ENCODE data around the gene CNTN3.

DNA sequence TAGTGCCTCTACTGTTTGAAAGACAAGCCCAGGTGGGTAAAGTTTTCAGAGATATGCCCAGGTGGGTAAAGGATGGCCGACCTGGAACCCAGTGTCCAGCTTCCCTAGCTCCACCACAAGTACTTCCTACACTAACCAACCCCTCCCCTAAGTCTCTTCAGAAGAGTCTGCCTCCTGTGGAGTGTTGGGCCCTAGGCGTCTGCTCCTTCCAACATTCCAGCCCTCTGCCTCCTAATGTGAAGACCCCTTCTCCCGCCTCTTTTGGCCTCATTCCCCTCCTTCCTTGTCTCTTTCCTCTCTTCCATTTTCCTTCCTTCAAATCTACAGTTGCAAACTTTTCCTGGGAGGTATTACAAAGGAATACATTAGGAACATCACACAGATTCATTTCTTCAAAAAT is 38.6 kb downstream of the CNTN3 start:
- no peak for TF ChIP-seq POLR2A (IDR thresholded peaks at IDR 0.05)
- TF ChIP-seq, protein P1, sequence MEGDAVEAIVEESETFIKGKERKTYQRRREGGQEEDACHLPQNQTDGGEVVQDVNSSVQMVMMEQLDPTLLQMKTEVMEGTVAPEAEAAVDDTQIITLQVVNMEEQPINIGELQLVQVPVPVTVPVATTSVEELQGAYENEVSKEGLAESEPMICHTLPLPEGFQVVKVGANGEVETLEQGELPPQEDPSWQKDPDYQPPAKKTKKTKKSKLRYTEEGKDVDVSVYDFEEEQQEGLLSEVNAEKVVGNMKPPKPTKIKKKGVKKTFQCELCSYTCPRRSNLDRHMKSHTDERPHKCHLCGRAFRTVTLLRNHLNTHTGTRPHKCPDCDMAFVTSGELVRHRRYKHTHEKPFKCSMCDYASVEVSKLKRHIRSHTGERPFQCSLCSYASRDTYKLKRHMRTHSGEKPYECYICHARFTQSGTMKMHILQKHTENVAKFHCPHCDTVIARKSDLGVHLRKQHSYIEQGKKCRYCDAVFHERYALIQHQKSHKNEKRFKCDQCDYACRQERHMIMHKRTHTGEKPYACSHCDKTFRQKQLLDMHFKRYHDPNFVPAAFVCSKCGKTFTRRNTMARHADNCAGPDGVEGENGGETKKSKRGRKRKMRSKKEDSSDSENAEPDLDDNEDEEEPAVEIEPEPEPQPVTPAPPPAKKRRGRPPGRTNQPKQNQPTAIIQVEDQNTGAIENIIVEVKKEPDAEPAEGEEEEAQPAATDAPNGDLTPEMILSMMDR (IDR thresholded peaks at IDR 0.05), result no peak

Data from uterus (tissue), 2 donors.